ENCODE results near the gene NR2F1-AS1.

DNA sequence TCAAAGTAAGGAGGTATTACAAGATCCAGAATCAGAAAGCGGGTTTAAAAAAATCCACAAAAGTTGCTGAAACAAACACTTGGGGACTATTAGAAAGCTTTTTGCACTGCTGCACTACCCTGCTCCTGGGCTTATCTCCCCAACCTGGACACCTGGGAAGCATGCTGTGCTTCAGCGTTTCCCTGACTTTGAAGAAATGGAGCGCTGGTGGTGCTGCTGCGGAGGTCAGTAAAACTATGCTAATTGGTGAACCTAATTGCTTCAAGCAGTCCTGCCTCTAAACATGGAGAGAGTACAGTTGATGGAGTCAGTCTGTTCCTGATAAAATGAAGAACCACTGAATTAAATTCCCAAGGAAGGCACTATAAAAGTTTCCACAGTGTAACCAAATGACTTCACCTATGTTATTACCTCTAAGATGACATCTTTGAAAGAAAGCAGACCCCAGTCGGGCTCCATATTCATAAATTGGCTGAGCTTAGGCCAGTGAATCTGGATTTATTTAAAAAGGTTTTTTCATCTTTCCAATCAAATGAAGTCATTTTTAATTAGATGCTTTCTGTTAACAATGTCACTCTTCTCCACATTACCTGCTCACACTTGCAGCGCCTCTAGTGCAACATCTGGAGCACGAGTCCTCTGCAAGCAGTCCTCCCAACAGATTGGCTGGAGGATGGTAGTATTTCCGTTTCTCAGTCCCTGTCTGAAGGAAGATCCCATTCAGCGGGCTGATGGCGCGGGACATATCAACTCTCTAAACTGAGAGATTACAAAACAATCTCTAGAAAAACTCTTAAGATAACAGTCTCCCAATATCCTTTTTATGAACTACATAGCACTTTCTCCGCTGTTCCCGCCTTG, 11.5 kb downstream of the NR2F1-AS1 start:
- TF ChIP-seq, protein P1, sequence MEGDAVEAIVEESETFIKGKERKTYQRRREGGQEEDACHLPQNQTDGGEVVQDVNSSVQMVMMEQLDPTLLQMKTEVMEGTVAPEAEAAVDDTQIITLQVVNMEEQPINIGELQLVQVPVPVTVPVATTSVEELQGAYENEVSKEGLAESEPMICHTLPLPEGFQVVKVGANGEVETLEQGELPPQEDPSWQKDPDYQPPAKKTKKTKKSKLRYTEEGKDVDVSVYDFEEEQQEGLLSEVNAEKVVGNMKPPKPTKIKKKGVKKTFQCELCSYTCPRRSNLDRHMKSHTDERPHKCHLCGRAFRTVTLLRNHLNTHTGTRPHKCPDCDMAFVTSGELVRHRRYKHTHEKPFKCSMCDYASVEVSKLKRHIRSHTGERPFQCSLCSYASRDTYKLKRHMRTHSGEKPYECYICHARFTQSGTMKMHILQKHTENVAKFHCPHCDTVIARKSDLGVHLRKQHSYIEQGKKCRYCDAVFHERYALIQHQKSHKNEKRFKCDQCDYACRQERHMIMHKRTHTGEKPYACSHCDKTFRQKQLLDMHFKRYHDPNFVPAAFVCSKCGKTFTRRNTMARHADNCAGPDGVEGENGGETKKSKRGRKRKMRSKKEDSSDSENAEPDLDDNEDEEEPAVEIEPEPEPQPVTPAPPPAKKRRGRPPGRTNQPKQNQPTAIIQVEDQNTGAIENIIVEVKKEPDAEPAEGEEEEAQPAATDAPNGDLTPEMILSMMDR (IDR thresholded peaks at IDR 0.05; ENCODE audit: insufficient read depth, low read depth, low read length) = no peak
- TF ChIP-seq EZH2 (IDR thresholded peaks at IDR 0.05; ENCODE audit: insufficient read depth, low read length) = no peak
